Measurements from ENCODE around the gene ARMC7. TPM values are rescaled to one million over a fixed set of nuclear protein-coding genes. Genes with fewer than 3 reads are reported as not detected.
A peak's percentile ranks its signal among the peaks of the same experiment; 100 is the strongest.

ARMC7 gene
- total RNA-seq, 3 donors from 2014 or later, result 3.4 to 6.7 (median 5.6) TPM

- no peaks in the 10 kb centered on the region for H3K36me3 ChIP-seq
- no peaks in the 10 kb centered on the region for H3K27me3 ChIP-seq
- TF ChIP-seq POLR2AphosphoS5 (IDR thresholded peaks at IDR 0.05), result no peak
- TF ChIP-seq POLR2A (IDR thresholded peaks at IDR 0.05), result no peak
- TF ChIP-seq, protein P1, sequence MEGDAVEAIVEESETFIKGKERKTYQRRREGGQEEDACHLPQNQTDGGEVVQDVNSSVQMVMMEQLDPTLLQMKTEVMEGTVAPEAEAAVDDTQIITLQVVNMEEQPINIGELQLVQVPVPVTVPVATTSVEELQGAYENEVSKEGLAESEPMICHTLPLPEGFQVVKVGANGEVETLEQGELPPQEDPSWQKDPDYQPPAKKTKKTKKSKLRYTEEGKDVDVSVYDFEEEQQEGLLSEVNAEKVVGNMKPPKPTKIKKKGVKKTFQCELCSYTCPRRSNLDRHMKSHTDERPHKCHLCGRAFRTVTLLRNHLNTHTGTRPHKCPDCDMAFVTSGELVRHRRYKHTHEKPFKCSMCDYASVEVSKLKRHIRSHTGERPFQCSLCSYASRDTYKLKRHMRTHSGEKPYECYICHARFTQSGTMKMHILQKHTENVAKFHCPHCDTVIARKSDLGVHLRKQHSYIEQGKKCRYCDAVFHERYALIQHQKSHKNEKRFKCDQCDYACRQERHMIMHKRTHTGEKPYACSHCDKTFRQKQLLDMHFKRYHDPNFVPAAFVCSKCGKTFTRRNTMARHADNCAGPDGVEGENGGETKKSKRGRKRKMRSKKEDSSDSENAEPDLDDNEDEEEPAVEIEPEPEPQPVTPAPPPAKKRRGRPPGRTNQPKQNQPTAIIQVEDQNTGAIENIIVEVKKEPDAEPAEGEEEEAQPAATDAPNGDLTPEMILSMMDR (IDR thresholded peaks at IDR 0.05), result no peak
- intact Hi-C loops (cut with DNase I; ENCODE audit: low total_unique reads), result no loop called here
- H3K27ac ChIP-seq, result no peak overlapping the region
- no peak overlapping the region for H3K4me3 ChIP-seq
- no peak for DNase-seq (ENCODE audit: low spot score in 2 of 2)
- no peaks in the 10 kb centered on the region for H3K4me1 ChIP-seq
- no peaks in the 10 kb centered on the region for H3K9me3 ChIP-seq
These were observed 5.9 kb upstream of the ARMC7 start for GRCh38 chr17:75103601-75104554.

DNA sequence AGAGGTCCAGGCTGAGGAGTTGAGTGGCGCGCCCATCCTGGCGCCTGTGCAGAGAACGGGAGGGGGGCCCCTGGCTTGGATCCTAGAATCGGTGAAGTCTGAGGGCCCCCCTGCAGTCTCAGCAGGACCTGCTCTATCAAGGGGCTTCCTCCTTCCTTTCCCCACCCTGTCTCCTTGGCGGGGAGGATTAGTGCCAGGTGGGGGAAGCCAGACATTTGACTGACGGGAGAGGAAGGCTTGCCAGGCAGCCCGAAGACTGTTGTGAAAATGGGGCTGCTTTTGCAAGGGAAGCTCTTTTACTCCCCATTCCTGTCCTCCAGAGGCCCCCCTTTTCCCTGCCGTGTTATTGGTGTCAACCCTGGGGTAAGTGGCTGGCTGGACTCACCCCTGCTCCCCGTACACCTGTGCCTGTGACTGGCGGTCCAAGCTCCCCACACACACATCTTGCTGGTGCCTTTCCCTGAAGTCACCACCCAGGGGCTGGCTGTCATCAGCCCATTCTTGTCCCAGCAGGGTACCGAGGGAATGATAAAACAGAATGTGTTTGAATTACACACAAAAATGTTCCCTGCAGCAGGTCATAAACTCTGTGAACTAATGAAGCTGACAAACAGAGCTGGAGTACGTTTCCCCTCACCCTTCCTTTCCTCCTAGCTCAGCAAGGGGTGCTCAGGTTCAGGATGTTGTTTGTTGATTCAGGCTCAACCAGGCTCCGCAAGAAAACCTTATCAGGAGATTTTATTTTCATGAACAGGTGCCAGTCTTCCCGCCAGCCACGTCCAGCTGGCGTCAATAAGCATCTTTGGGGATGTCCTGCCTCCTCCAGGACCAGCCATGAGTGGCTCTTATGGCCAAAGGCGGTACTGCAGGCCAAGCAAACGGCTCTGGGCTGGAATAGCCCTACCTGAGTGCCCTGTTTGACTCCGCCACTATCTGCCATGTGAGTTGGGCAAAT, 4.4 kb upstream of the ARMC7 start:
- no peaks in the 10 kb centered on the region for H3K27me3 ChIP-seq
- H3K9me3 ChIP-seq, result no peaks in the 10 kb centered on the region
- no peak for TF ChIP-seq POLR2AphosphoS5 (IDR thresholded peaks at IDR 0.05)
- no peak for TF ChIP-seq POLR2A (IDR thresholded peaks at IDR 0.05)
- TF ChIP-seq, protein P1 (IDR thresholded peaks at IDR 0.05), result peak; percentile 42 to 72 (median 71)
- intact Hi-C loops (cut with DNase I; ENCODE audit: low total_unique reads), result loop anchor here (1.0 kb wide), 1 partner anchor 33 kb away; no protein-coding TSS in a partner anchor
- H3K36me3 ChIP-seq, result no peaks in the 10 kb centered on the region
- H3K4me1 ChIP-seq, result no peaks in the 10 kb centered on the region
- no peak overlapping the region for H3K27ac ChIP-seq
- H3K4me3 ChIP-seq, result no peak overlapping the region
- no peak for DNase-seq (ENCODE audit: low spot score in 2 of 2)

GRCh38 chr17:75108193-75108592, 1.6 kb upstream of the ARMC7 start:
- no peaks in the 10 kb centered on the region for H3K36me3 ChIP-seq
- intact Hi-C loops (cut with DNase I; ENCODE audit: low total_unique reads), result no loop called here

DNA sequence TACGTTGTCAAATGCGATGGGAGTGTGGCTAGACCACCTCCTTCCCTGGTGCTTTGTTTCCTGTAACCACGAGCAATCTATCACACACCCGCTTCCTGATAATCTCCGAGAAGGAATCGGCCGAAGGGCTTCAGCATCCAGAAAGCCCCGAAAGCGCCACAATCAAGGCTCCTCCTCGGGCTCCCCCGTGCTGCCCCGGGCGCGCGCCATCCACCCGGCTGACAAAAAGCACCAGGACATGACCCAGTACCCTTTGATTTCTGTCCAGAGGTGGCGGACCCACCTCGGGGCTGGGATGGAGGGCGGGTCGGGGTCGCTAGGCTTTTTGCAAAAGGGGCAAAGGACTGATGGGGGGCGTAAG, 743 bp upstream of the ARMC7 start:
- intact Hi-C loops (cut with DNase I; ENCODE audit: low total_unique reads), result no loop called here
- Histone ChIP-seq H3K4me1 (no peaks in the 10 kb centered on the region), H3K27ac (no peak overlapping the region), H3K36me3 (no peaks in the 10 kb centered on the region), H3K27me3 (no peaks in the 10 kb centered on the region), H3K9me3 (no peaks in the 10 kb centered on the region), H3K4me3 (peak overlapping the region; percentile 69 to 88 (median 82))
- no peak for DNase-seq (ENCODE audit: low spot score in 2 of 2)
- TF ChIP-seq POLR2A (IDR thresholded peaks at IDR 0.05), result no peak
- no peak for TF ChIP-seq POLR2AphosphoS5 (IDR thresholded peaks at IDR 0.05)
- TF ChIP-seq, protein P1 (IDR thresholded peaks at IDR 0.05), result no peak

More at GRCh38 chr17:75108193-75108592, 1.6 kb upstream of the ARMC7 start:
- Histone ChIP-seq H3K27me3 (no peaks in the 10 kb centered on the region), H3K4me3 (no peak overlapping the region), H3K4me1 (no peaks in the 10 kb centered on the region), H3K9me3 (no peaks in the 10 kb centered on the region), H3K27ac (no peak overlapping the region)
- TF ChIP-seq, protein P1 (IDR thresholded peaks at IDR 0.05), result no peak
- no peak for TF ChIP-seq POLR2A (IDR thresholded peaks at IDR 0.05)
- no peak for TF ChIP-seq POLR2AphosphoS5 (IDR thresholded peaks at IDR 0.05)
- no peak for DNase-seq (ENCODE audit: low spot score in 2 of 2)

All from breast epithelium (tissue), 4 donors.